Activated CD8-positive, alpha-beta memory T cell treated with anti-CD3 and anti-CD28 coated beads for 24 hours (primary cell): ENCODE results near the gene GALNT16.
"Not testable (repeated sequence)": the region's sequence is repeated elsewhere in the genome, so short reads cannot be mapped to it uniquely, and the experiment has no call there.

ENCODE experiments used
- DNase-seq: peaks from one replicate; pipeline ENCODE4 v3.0.0-alpha.2; 2020

Gene GALNT16

DNA sequence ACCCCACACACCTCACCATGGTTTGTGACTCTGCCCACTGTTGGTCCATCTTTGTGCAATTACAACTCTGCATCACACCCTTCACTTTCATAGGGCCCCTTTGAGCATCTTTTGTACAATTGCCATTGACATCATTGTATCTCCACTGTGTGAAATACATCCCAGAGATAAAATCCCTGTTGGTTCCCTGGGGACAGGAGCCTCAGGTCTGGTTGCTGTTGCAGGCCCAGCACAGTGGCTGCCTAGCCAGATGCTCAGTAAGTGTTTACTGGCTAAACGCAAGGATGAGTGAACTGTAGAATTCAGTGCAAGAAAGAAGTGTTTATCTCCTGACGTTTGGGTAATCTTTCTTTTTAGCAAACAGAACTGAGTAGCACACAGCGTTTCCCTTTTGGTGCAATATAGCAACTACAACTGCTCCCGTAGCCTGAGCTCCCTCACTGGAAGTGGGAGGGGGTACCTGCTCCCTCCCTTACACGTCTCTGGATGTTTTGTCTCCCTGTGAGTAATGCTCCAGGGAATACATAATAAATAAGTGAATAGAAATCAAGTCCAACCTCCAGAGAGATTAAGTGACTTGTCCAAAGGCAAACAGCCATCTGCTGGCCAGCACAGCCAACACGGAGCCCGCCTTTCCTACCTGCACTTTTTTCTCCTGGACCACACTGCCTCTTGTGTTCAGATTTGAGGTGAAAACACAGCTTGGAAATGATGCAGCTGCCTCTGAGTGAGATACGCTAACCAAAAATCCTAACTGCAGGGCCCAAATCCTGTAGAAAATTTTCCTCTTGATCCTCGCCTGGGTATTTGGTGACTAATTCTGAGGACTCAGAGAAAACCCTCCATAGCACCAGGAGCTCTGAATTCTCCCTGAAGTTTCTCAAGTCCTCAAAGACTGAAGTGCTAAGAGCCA is 27.4 kb downstream of the GALNT16 start:
- no peak for DNase-seq

- DNase-seq = no peak
Observed at GRCh38 chr14:69288011-69288771, 28.2 kb downstream of the GALNT16 start.

DNA sequence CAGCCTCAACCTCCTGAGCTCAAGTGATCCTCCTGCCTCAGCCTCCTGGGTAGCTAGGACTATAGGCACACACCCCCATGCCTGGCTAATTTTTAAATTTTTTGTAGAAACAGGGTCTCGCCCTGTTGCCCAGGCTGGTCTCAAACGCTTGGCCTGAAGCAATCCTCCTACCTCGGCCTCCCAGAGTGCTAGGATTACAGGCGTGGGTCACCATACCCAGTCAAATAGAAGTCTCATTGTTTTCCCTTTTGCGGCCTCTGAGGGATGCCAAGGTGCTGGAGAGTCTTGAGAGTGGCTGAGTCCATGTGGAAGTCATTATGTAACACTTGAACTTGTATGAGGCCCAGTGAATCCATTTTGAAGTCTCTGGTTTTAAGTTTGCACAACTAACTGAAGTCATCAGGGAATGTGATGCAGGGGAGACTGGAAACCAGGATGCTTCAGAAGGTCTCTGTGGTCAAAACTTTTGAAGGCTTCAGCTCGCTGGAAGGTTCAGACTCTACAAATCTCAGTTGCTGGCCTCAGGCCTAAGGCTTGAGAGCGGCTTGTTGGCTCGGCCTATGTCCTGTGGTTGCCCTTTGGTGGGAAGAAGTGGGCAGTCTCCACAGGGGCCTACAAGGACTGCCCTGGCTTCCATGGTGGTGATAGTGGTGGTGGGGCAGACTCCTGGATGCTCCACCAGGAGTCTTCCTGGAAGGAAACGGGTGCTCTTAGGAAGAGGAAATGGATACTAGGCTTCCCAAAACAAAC is 29.2 kb downstream of the GALNT16 start:
- no peak for DNase-seq

DNA sequence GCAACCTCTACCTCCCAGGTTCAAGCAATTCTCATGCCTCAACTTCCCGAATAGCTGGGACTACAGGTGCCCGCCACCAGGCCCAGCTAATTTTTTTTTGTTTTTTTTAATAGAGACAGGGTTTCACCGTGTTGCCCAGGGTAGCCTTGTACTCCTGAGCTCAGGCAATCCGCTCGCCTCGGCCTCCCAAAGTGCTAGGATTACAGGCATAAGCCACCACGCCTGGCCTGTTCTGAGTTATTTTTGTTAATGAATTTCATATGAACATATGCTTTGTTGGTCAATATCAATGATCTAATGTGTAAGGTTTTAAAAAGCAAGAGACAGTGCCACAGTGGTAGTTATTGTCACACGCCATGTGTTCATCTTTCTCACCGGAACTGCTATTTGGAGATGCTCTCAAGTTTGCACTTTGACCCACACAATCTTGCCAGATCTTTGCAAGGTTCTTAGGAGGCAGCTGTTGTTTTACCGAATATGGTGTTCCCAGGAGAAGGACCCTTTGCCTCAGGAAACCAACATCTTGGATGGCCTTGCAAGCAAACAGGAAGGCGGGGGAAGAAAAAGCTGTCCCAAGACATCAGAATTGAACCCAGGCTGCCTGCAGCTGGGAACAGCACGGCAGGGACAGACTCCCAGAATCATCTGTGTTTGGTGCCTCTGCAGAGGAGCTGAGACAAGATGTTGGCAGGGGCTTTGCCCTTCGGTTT is 30.0 kb downstream of the GALNT16 start:
- DNase-seq = no peak

DNA sequence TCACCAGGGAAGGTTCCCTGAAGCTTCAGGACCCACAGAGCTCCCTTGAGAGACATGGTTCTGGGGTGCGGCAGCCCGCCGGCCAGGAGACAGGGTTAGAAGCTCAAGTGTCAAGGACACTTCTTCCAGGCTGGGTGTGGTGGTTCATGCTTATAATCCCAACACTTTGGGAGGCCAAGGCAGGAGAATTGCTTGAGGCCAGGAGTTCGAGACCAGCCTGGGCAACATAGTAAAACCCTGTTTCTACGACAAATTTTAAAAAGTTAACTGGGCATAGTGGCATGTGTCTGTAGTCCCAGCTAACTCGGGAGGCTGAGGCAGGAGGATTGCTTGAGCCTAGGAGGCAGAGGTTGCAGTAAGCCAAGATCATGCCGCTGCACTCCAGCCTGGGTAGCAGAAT is 30.9 kb downstream of the GALNT16 start:
- DNase-seq = not testable (repeated sequence)

DNA sequence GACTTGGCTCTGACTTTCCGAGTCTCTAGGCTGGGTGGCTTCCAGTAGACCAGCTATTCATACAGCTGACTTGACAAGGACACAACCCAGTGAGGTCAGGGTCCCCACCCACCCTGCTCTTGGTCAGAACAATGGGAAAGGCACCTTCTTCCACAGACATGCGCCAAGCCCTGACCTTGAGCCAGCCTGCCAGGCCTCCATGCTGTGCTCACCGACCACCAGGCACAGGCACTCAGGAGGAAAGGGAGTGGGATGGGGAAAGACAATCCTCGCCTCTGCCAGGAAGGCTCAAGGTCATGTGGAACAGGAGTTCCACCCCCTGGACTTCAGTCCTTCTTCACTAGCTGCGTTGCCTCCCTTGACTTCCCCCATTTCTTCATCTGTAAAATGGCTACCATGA is 31.4 kb downstream of the GALNT16 start:
- no peak for DNase-seq

DNA sequence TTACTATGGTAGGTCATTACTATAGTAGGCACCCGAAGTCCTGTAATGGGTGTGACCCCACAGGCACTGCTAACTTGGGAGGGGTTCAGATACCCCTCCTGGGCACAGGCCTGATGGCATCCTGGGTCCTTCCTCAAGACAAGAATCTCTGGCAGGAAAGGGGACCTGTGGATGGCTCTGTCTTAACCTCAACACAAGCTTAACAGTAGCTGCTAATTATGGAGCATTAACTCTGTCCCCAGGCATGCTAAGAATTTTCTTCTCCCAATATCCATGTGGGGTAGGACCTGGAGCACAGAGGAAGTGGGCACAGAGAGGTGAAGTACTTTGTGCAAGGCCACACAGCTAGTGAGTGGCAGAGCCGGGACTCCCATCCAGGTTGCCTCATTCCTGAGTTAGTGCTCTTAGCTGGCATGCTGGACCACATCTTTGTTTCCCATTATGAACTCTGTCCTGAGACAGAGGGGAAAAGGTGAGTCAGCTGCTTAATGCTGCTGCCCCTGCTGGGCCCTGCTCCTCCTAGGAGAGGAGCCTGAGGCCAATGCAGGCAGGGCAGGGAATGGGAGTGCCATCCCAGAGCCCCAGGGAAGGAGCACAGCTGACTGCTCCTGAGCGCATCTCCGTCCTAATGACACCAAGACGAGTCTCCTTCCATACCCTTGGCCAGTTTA is 32.1 kb downstream of the GALNT16 start:
- DNase-seq = no peak

- DNase-seq = peak; percentile 32
Observed at GRCh38 chr14:69298131-69299071, 38.4 kb downstream of the GALNT16 start.

DNA sequence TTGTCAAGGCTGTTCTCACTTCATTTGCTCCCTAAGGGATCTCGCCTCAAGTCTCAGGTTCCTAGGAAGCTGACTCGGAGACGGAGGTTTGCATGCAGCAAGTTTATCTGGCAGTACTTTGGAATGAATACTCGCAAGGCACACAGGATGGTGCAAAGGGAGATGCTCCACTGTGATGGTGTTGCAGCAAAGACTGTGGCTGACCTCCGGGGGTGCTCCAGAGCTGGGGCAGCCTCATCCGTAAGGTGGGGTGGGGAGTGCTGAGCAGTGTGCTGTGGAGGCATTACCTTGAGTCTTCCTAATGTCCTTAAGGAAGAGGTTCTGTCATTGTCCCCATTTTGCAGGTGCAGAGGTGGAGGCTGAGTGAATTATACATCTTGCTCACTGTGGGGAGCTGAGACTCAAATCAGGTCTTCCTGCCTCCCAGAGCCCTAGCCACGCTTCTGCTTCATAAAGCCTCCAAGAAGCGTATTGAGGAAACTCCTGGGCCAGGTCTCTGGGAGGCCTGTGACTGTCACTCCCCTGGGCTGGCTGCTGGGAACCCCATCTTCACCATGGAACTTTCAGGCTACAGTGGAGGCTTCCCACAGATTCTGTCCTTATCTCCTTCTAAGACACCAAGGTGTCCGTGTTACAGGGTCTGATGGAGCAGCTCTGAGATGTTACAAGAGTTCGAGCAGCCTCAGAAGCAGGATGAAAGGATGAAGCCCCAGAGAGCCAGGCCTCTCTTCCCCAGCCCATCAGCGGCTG is 39.5 kb downstream of the GALNT16 start:
- peak; percentile 46 for DNase-seq

DNA sequence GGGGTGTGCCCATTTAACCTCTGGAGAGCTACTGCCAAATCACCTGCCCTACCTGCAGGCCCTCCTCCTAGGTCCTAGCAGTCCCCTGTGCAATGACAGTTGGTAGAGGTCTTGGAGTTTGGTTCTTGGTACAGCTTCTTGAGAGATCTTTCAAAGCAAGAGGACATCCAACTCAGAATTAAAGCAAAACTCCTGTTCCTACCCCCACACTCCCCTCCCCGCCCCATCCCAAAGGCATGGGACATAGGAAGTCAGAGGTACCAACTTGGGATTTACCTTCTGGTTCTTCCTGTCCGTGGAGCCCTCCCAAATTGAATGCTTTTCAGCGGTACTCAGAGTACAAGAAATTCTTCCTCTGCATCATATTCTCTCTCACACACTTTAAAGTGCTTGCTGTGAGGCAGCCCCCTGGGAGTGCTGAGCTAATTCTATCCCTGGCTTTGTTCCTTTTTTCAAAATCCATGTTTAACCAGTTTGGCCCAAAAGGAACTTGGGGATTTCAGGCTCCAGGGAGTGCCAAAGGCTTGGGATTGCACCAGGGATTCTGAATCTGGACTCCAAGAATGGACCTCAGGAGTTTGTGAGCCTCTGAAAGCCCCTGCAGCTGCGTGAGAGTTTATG is 40.8 kb downstream of the GALNT16 start:
- DNase-seq = no peak

DNA sequence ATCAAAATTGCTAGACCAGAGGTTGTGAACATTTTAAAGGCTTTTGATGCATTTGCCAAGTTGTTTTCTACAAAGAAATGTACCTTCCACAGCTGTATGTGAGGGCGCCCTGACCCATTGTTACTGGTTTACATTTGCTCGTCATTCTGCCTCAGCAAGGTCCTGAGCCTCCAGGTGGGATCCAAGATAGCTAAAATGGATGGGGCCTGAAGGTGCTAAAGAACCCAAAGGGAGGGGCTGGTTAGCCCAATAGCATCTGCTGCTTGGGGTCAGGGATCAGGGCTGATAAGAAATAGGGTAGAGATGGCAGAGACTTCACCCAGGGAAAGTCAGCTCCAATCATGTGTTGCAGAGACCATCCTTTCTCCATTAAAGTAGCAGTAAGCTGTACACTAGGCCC is 43.1 kb downstream of the GALNT16 start:
- DNase-seq = no peak

- peak; percentile 41 for DNase-seq
Observed at GRCh38 chr14:69312608-69313007, 52.6 kb downstream of the GALNT16 start.

- no peak for DNase-seq
Observed at GRCh38 chr14:69313176-69313575, 53.2 kb downstream of the GALNT16 start.

GRCh38 chr14:69314327-69314726 is 54.4 kb downstream of the GALNT16 start:
- peak; percentile 38 for DNase-seq

- peak; percentile 35 for DNase-seq
Observed at GRCh38 chr14:69315301-69315700, 55.3 kb downstream of the GALNT16 start.

GRCh38 chr14:69316449-69317101 is 56.6 kb downstream of the GALNT16 start:
- DNase-seq = no peak

DNA sequence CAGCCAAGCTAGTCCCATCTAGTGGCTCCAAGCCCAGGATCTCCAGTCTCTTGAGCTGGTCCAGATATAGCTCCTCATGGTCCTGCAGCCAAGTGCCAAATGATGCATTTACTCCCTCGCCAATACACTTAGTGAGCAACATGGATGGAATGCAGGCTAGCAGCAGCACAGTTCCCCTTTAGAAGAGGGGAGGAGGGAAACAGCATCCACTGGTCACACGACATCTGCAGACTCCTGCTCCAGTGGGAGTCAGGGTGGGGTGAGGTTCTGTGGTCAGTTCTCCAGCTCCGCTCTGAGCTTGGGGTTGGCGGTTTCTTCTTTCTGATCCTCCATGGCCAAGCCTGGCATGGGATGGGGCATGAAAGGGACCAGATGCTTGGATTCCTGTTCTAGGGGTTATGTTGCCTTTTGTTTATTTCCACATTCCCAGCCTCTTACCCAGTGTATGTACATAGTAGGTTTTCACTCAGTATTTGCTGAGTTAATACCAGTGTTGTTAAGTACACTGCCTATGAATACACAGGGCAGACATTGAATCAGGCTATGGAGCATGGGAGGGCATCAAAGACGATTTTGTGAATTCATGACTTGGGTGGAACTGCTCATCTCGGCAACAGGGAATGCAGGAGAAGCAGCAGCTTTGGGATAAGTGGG is 57.3 kb downstream of the GALNT16 start:
- DNase-seq = peak; percentile 35

DNA sequence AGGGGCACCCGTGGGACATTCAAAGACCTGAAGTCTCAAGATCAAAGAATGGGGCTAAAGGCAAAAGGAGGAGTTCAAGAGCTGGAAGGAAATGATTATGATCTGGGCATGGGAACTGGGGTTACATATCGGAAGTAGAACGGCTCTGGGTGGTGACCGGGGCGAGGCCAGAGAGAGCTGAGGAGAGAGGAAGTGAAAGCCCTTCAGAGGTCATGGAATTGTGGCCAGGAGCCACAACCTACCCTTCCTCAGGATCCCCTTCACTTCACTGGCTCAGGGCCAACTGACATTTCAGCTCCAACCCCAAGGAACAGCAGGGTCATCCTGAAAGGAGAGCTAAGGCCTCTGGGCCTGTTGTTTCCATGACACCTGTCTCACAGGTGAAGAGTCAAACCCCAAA is 57.8 kb downstream of the GALNT16 start:
- DNase-seq = no peak

- DNase-seq = no peak
Observed at GRCh38 chr14:69318241-69318640, 58.3 kb downstream of the GALNT16 start.
